Ovary (tissue), 3 donors: ENCODE data around the gene BORCS6.
A peak's percentile ranks its signal among the peaks of the same experiment; 100 is the strongest.

ENCODE experiments used
- EP300 ChIP-seq: sonication (generic); formaldehyde crosslinking; IDR thresholded peaks from one replicate; pipeline ENCODE4 v1.6.1; 2017; ENCODE audit warnings: antibody characterized with exemption
- TF ChIP-seq, protein P1 (sequence below), 3 donors: fragments of 450-650 bp in 2 of 3; fragments of 200-600 bp in 1 of 3; IDR thresholded peaks; one replicate each; pipeline versions ENCODE4 v1.5.1 to v1.8.0; 2016 to 2022; ENCODE audit warnings: antibody characterized with exemption in 3 of 3, mild to moderate bottlenecking in 1 of 3
- donor health status: DM: no; HTN: no; CAD: no.

DNA sequence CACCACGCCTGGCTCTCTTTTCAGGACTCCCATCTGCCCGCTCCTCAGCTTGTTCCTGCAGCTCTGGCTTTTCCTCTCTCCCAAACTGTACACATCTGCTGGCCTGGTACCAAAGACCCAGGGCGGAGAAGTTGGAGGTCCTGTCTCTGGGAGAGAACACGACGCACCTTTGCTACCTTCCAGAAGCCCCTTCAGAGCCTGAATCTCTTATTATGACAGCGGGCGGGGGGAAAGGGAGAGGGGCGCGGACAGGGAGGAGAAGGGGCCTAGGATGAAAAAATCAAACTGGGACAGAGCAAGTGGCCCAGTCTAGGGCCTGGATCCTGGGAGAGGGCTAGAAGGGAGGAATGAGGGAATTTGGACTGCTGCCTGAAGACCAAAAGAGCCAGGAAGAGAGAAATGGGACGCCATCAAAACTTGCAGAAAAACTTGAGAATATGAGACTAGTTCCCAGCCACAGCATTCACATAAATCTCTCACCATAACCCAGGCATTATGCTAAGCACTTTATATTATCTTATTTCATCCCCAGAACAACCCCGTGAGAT lies 35.3 kb downstream of the BORCS6 start:
- TF ChIP-seq, protein P1, sequence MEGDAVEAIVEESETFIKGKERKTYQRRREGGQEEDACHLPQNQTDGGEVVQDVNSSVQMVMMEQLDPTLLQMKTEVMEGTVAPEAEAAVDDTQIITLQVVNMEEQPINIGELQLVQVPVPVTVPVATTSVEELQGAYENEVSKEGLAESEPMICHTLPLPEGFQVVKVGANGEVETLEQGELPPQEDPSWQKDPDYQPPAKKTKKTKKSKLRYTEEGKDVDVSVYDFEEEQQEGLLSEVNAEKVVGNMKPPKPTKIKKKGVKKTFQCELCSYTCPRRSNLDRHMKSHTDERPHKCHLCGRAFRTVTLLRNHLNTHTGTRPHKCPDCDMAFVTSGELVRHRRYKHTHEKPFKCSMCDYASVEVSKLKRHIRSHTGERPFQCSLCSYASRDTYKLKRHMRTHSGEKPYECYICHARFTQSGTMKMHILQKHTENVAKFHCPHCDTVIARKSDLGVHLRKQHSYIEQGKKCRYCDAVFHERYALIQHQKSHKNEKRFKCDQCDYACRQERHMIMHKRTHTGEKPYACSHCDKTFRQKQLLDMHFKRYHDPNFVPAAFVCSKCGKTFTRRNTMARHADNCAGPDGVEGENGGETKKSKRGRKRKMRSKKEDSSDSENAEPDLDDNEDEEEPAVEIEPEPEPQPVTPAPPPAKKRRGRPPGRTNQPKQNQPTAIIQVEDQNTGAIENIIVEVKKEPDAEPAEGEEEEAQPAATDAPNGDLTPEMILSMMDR (IDR thresholded peaks at IDR 0.05), result peak in 1 of 3 donors; percentile 5
- TF ChIP-seq EP300, result no peak
